HCT116 (cell line): ENCODE measurements around the gene MIF4GD. TPM values are rescaled to one million over a fixed set of nuclear protein-coding genes. Genes with fewer than 3 reads are reported as not detected.

Experiments
- ATAC-seq: fragments of 200-7000 bp; cut with Tn5 transposase; 2 replicates; pipeline ENCODE4 v1.9.1; 2020; ENCODE audit warnings: mild to moderate bottlenecking, moderate library complexity
- BruUV-seq: library from RNA; stranded (reverse); fragments of 400-500 nt; replicated peaks from 2 replicates; lab custom pipeline; 2021; lab: Mats Ljungman, UMichigan
- CTCF ChIA-PET: fragments of 300-600 bp; sonication (Branson Sonifier 250); formaldehyde crosslinking; loops from one replicate; lab custom pipeline; 2021; ENCODE audit warnings: antibody characterized with exemption; lab: Charles Lee
- POLR2A ChIA-PET: fragments of 300-600, 350-600 bp; sonication (Branson Sonifier 250); formaldehyde crosslinking; loops from one replicate; lab custom pipeline; 2021; ENCODE audit warnings: antibody characterized with exemption; lab: Charles Lee
- RAD21 ChIA-PET, 2 experiments: fragments of 300-600 bp; sonication (Branson Sonifier 250); formaldehyde crosslinking; loops; one replicate each; lab custom pipeline; 2023; ENCODE audit warnings: low total read pairs in 2 of 2; ENCODE audit not compliant: uncharacterized antibody in 2 of 2, unreplicated experiment in 2 of 2, low non-redundant PET in 1 of 2; lab: Charles Lee
- DNase-seq: peaks from one replicate; pipeline ENCODE4 v3.0.0-alpha.2; 2010; ENCODE audit warnings: low read depth, low spot score
- H2AFZ ChIP-seq: fragments of 200-600 bp; shearing (Covaris generic), sonication (generic); 2 replicates; pipeline ENCODE4 v1.6.1; 2017; ENCODE audit warnings: low read depth, mixed run types, mixed read lengths, antibody characterized with exemption, low read length; ENCODE audit not compliant: poor library complexity, severe bottlenecking
- H3K27ac ChIP-seq: 2 replicates; pipeline ENCODE4 v1.5.1; 2012; ENCODE audit warnings: low read depth, low read length
- H3K27me3 ChIP-seq: fragments of 200-600 bp; sonication (generic); 2 replicates; pipeline ENCODE4 v1.6.1; 2016; ENCODE audit warnings: mixed run types, low read length, mixed read lengths; ENCODE audit not compliant: insufficient read depth
- H3K36me3 ChIP-seq, 2 experiments: fragments of 200-500 bp in 1 of 2; fragments of 200-600 bp in 1 of 2; sonication (Bioruptor generic) in 1 of 2; sonication (generic) in 1 of 2; 2 replicates each; pipeline versions ENCODE4 v1.5.1 to v1.6.1; 2014 to 2016; ENCODE audit warnings: low read length in 2 of 2, inconsistent platforms in 1 of 2, mixed read lengths in 1 of 2, mixed run types in 1 of 2; ENCODE audit not compliant: insufficient read depth in 2 of 2, control insufficient read depth in 1 of 2
- H3K4me1 ChIP-seq, 2 experiments: fragments of 200-600 bp in 1 of 2; sonication (generic) in 1 of 2; 2 replicates each; pipeline versions ENCODE4 v1.5.1 to v1.6.1; 2012 to 2017; ENCODE audit warnings: low read length in 2 of 2, inconsistent platforms in 1 of 2, mild to moderate bottlenecking in 1 of 2, mixed read lengths in 1 of 2, mixed run types in 1 of 2, moderate library complexity in 1 of 2; ENCODE audit not compliant: insufficient read depth in 2 of 2, control insufficient read depth in 1 of 2
- H3K4me2 ChIP-seq: fragments of 200-600 bp; sonication (generic); 2 replicates; pipeline ENCODE4 v1.6.1; 2017; ENCODE audit warnings: mixed run types, low read length, mixed read lengths
- H3K4me3 ChIP-seq, 2 experiments: fragments of 200-600 bp in 1 of 2; sonication (generic) in 1 of 2; replicated peaks in 1 of 2; 2 replicates each; pipeline ENCODE4 v1.5.1; 2011 to 2016; ENCODE audit warnings: low read length in 2 of 2, control low read depth in 1 of 2, low read depth in 1 of 2, mild to moderate bottlenecking in 1 of 2, mixed read lengths in 1 of 2, mixed run types in 1 of 2
- H3K79me2 ChIP-seq: fragments of 200-600 bp; sonication (generic); 2 replicates; pipeline ENCODE4 v1.6.1; 2017; ENCODE audit warnings: mild to moderate bottlenecking, mixed run types, low read length, moderate library complexity, mixed read lengths; ENCODE audit not compliant: insufficient read depth
- H3K9ac ChIP-seq: fragments of 200-600 bp; sonication (generic); 2 replicates; pipeline ENCODE4 v1.6.1; 2016; ENCODE audit warnings: low read length, mixed read lengths
- H3K9me2 ChIP-seq: fragments of 200-600 bp; sonication (generic), shearing (Covaris generic); 2 replicates; pipeline ENCODE4 v1.6.1; 2017; ENCODE audit warnings: mixed run types, mild to moderate bottlenecking, moderate library complexity; ENCODE audit not compliant: insufficient read depth
- H3K9me3 ChIP-seq, 2 experiments: fragments of 200-500 bp in 1 of 2; fragments of 200-600 bp in 1 of 2; sonication (Bioruptor generic) in 1 of 2; sonication (generic) in 1 of 2; 2 replicates each; pipeline ENCODE4 v1.6.1; 2014 to 2017; ENCODE audit warnings: low read length in 2 of 2, mixed read lengths in 2 of 2, inconsistent platforms in 1 of 2, low read depth in 1 of 2, mild to moderate bottlenecking in 1 of 2, mixed run types in 1 of 2, moderate library complexity in 1 of 2; ENCODE audit not compliant: control insufficient read depth in 1 of 2, insufficient read depth in 1 of 2
- H4K20me1 ChIP-seq: fragments of 200-600 bp; sonication (generic), shearing (Covaris generic); 2 replicates; pipeline ENCODE4 v1.6.1; 2017; ENCODE audit warnings: mixed run types, mild to moderate bottlenecking, moderate library complexity; ENCODE audit not compliant: insufficient read depth
- ATF3 ChIP-seq: IDR thresholded peaks from 2 replicates; pipeline ENCODE4 v1.6.1; 2012
- EZH2 ChIP-seq: fragments of 200-600 bp; sonication (generic); IDR thresholded peaks from 2 replicates; pipeline ENCODE4 v1.6.1; 2017; ENCODE audit warnings: antibody characterized with exemption, mixed run types
- FOSL1 ChIP-seq: IDR thresholded peaks from 2 replicates; pipeline ENCODE4 v1.6.1; 2012; ENCODE audit warnings: low read depth
- JUND ChIP-seq: IDR thresholded peaks from 2 replicates; pipeline ENCODE4 v1.6.1; 2012
- RAD21 ChIP-seq: IDR thresholded peaks from 2 replicates; pipeline ENCODE4 v1.6.1; 2012; ENCODE audit warnings: low read depth, mild to moderate bottlenecking
- REST ChIP-seq: IDR thresholded peaks from 2 replicates; pipeline ENCODE4 v1.6.1; 2012; ENCODE audit warnings: low read depth
- SP1 ChIP-seq: IDR thresholded peaks from 2 replicates; pipeline ENCODE4 v1.6.1; 2012; ENCODE audit warnings: low read depth
- SRF ChIP-seq: IDR thresholded peaks from 2 replicates; pipeline ENCODE4 v1.6.1; 2012; ENCODE audit warnings: low read depth
- TCF7L2 ChIP-seq: IDR thresholded peaks from 2 replicates; pipeline ENCODE4 v1.7.0; 2011; ENCODE audit warnings: borderline replicate concordance, inconsistent platforms; ENCODE audit not compliant: insufficient read depth, insufficient read length; ENCODE audit errors: extremely low read depth
- ZBTB33 ChIP-seq: IDR thresholded peaks from 2 replicates; pipeline ENCODE4 v1.6.1; 2011; ENCODE audit warnings: mild to moderate bottlenecking, low read length, moderate library complexity; ENCODE audit not compliant: insufficient replicate concordance; ENCODE audit errors: extremely low read depth
- ZNF274 ChIP-seq: fragments of 200-500 bp; sonication (Bioruptor generic); IDR thresholded peaks from 2 replicates; pipeline ENCODE4 v1.6.1; 2014; ENCODE audit warnings: mild to moderate bottlenecking, low read depth, low read length, inconsistent platforms
- intact Hi-C: fragments of 100-400 bp; cut with micrococcal nuclease; formaldehyde crosslinking; loops from 2 replicates; pipeline ENCODE4 v1.10.0; 2022
- total RNA-seq: library from RNA; stranded (reverse); gene quantifications from one replicate; pipeline ENCODE4 v1.2.1, GENCODE V29; 2021; ENCODE audit not compliant: unreplicated experiment

The MIF4GD gene
- total RNA-seq, 1 experiment from 2014 or later: 35.2 TPM

- intact Hi-C loops: no loop called here
- Histone ChIP-seq H3K27ac (no peak overlapping the region), H3K4me3 (no peak overlapping the region), H3K4me1 (peaks cover 10 to 15% of the 10 kb centered on the region in 2 experiments), H3K4me2 (no peak overlapping the region), H3K36me3 (peaks cover 12 to 27% of the 10 kb centered on the region in 2 experiments), H3K27me3 (no peaks in the 10 kb centered on the region), H4K20me1 (no peaks in the 10 kb centered on the region), H3K9ac (no peak overlapping the region), H3K9me3 (no peaks in the 10 kb centered on the region), H3K9me2 (no peaks in the 10 kb centered on the region), H3K79me2 (peaks cover 35% of the 10 kb centered on the region), H2AFZ (no peak overlapping the region)
- ChIA-PET POLR2A (no interaction called here), CTCF (interaction anchor here (1.2 to 1.9 kb wide), 2 partner anchors 14 to 16 kb away, joined by 4 to 6 read pairs; partner anchors contain the start of gene MIF4GD), RAD21 (interaction anchor here in 1 of 2 experiments (0.6 kb wide), 1 partner anchor 418 kb away, joined by 3 read pairs; no protein-coding TSS in a partner anchor)
- BruUV-seq: no TSS peak
- no peak for TF ChIP-seq JUND
- no peak for TF ChIP-seq EZH2
- TF ChIP-seq TCF7L2: no peak
- TF ChIP-seq SRF: no peak
- no peak for TF ChIP-seq RAD21
- TF ChIP-seq FOSL1: no peak
- TF ChIP-seq ATF3: no peak
- no peak for ATAC-seq
- DNase-seq: no peak
These were observed 16.2 kb upstream of the MIF4GD start for GRCh38 chr17:75287221-75287620.

- no peak for ATAC-seq
- Histone ChIP-seq H3K9me2 (no peaks in the 10 kb centered on the region), H3K4me3 (no peak overlapping the region), H3K9me3 (no peaks in the 10 kb centered on the region), H3K27me3 (no peaks in the 10 kb centered on the region), H3K36me3 (peaks cover 19 to 33% of the 10 kb centered on the region in 2 experiments), H4K20me1 (no peaks in the 10 kb centered on the region), H3K27ac (no peak overlapping the region), H2AFZ (no peak overlapping the region), H3K9ac (no peak overlapping the region), H3K4me2 (no peak overlapping the region), H3K4me1 (peaks cover 10 to 12% of the 10 kb centered on the region in 2 experiments), H3K79me2 (peaks cover 40% of the 10 kb centered on the region)
- no peak for DNase-seq
- ChIA-PET RAD21 (no interaction called here), CTCF (interaction anchor here (1.2 to 1.9 kb wide), 2 partner anchors 14 kb away, joined by 4 to 6 read pairs; partner anchors contain the start of gene MIF4GD), POLR2A (interaction anchor here (1.0 kb wide), 1 partner anchor 14 kb away, joined by 4 read pairs; the partner anchor contains the start of gene MIF4GD)
- TF ChIP-seq ATF3 (no peak), ZBTB33 (no peak), ZNF274 (no peak), SP1 (no peak), REST (no peak)
- no TSS peak for BruUV-seq
- intact Hi-C loops: no loop called here
These were observed 14.1 kb upstream of the MIF4GD start for GRCh38 chr17:75285123-75285522.
